ENCODE data around the gene VEZT. TPM values are rescaled to one million over a fixed set of nuclear protein-coding genes. Genes with fewer than 3 reads are reported as not detected.
A peak's percentile ranks its signal among the peaks of the same experiment; 100 is the strongest.

The VEZT gene
- total RNA-seq, 2 experiments from 2014 or later = 36.9 to 52.3 TPM

GRCh38 chr12:95205016-95205624 is 12.5 kb upstream of the VEZT start:
- H3K27ac Mint-ChIP-seq = no peak overlapping the region
- H3K36me3 Mint-ChIP-seq = no peaks in the 10 kb centered on the region
- no peak overlapping the region for H3K4me3 Mint-ChIP-seq
- ATAC-seq = no peak
- H3K27me3 Mint-ChIP-seq = peaks cover 3% of the 10 kb centered on the region
- no peaks in the 10 kb centered on the region for H3K4me1 Mint-ChIP-seq
- DNase-seq = no peak
- CTCF ChIA-PET = no interaction called here
- no peaks in the 10 kb centered on the region for H3K9me3 Mint-ChIP-seq (ENCODE audit: low read depth)

- ATAC-seq (no peak), DNase-seq (no peak)
- Mint-ChIP-seq H3K9me3 (ENCODE audit: low read depth) (no peaks in the 10 kb centered on the region), H3K4me1 (no peaks in the 10 kb centered on the region), H3K27ac (no peak overlapping the region), H3K36me3 (no peaks in the 10 kb centered on the region), H3K27me3 (peaks cover 7% of the 10 kb centered on the region), H3K4me3 (no peak overlapping the region)
- CTCF ChIA-PET = no interaction called here
Observed at GRCh38 chr12:95205685-95206084, 11.9 kb upstream of the VEZT start.

- no peaks in the 10 kb centered on the region for H3K9me3 Mint-ChIP-seq (ENCODE audit: low read depth)
- no peaks in the 10 kb centered on the region for H3K4me1 Mint-ChIP-seq
- CTCF ChIA-PET = no interaction called here
- no peak overlapping the region for H3K4me3 Mint-ChIP-seq
- DNase-seq = no peak
- no peak overlapping the region for H3K27ac Mint-ChIP-seq
- ATAC-seq = no peak
- H3K27me3 Mint-ChIP-seq = peaks cover 10% of the 10 kb centered on the region
- no peaks in the 10 kb centered on the region for H3K36me3 Mint-ChIP-seq
Observed at GRCh38 chr12:95206916-95207315, 10.7 kb upstream of the VEZT start.

- no peak for ATAC-seq
- Mint-ChIP-seq H3K27ac (no peak overlapping the region), H3K27me3 (peaks cover 10% of the 10 kb centered on the region), H3K4me1 (no peaks in the 10 kb centered on the region), H3K4me3 (no peak overlapping the region), H3K36me3 (no peaks in the 10 kb centered on the region), H3K9me3 (ENCODE audit: low read depth) (no peaks in the 10 kb centered on the region)
- CTCF ChIA-PET = no interaction called here
- DNase-seq = no peak
Observed at GRCh38 chr12:95207407-95207806, 10.2 kb upstream of the VEZT start.

GRCh38 chr12:95208678-95209077 is 8.9 kb upstream of the VEZT start:
- DNase-seq = no peak
- Mint-ChIP-seq H3K4me3 (no peak overlapping the region), H3K27me3 (peaks cover 10% of the 10 kb centered on the region), H3K27ac (no peak overlapping the region), H3K36me3 (no peaks in the 10 kb centered on the region), H3K9me3 (ENCODE audit: low read depth) (no peaks in the 10 kb centered on the region), H3K4me1 (no peaks in the 10 kb centered on the region)
- ATAC-seq = no peak
- CTCF ChIA-PET = interaction anchor here (0.9 to 1.4 kb wide), 2 partner anchors 8 to 92 kb away, joined by 3 to 4 read pairs; partner anchors contain the start of genes FGD6 and VEZT

- H3K36me3 Mint-ChIP-seq = peaks cover under 1% of the 10 kb centered on the region
- CTCF ChIA-PET = interaction anchor here (2.2 to 3.2 kb wide), 2 partner anchors 140 to 322 kb away, joined by 6 to 10 read pairs; partner anchors contain the start of gene NR2C1
- H3K27me3 Mint-ChIP-seq = peaks cover 16% of the 10 kb centered on the region
- ATAC-seq = no peak
- no peak overlapping the region for H3K4me3 Mint-ChIP-seq
- no peak overlapping the region for H3K27ac Mint-ChIP-seq
- H3K9me3 Mint-ChIP-seq (ENCODE audit: low read depth) = no peaks in the 10 kb centered on the region
- H3K4me1 Mint-ChIP-seq = peaks cover 8% of the 10 kb centered on the region
- no peak for DNase-seq
Observed at GRCh38 chr12:95212586-95212985, 5.0 kb upstream of the VEZT start.

GRCh38 chr12:95213119-95213518 is 4.5 kb upstream of the VEZT start:
- peaks cover 8% of the 10 kb centered on the region for H3K4me1 Mint-ChIP-seq
- no peak overlapping the region for H3K4me3 Mint-ChIP-seq
- CTCF ChIA-PET = interaction anchor here (2.2 to 3.2 kb wide), 2 partner anchors 140 to 321 kb away, joined by 6 to 10 read pairs; partner anchors contain the start of gene NR2C1
- ATAC-seq (no peak), DNase-seq (no peak)
- peaks cover 16% of the 10 kb centered on the region for H3K27me3 Mint-ChIP-seq
- H3K36me3 Mint-ChIP-seq = peaks cover 1% of the 10 kb centered on the region
- no peaks in the 10 kb centered on the region for H3K9me3 Mint-ChIP-seq (ENCODE audit: low read depth)
- no peak overlapping the region for H3K27ac Mint-ChIP-seq

GRCh38 chr12:95213928-95214327 is 3.7 kb upstream of the VEZT start:
- Mint-ChIP-seq H3K27me3 (peaks cover 16% of the 10 kb centered on the region), H3K4me1 (peaks cover 12% of the 10 kb centered on the region), H3K4me3 (no peak overlapping the region), H3K9me3 (ENCODE audit: low read depth) (no peaks in the 10 kb centered on the region), H3K36me3 (peaks cover 3% of the 10 kb centered on the region), H3K27ac (no peak overlapping the region)
- CTCF ChIA-PET = interaction anchor here (2.2 to 3.2 kb wide), 2 partner anchors 141 to 321 kb away, joined by 6 to 10 read pairs; partner anchors contain the start of gene NR2C1
- DNase-seq (no peak), ATAC-seq (no peak)

GRCh38 chr12:95214466-95214865 is 3.1 kb upstream of the VEZT start:
- ATAC-seq = no peak
- DNase-seq = no peak
- peaks cover 17% of the 10 kb centered on the region for H3K4me1 Mint-ChIP-seq
- H3K9me3 Mint-ChIP-seq (ENCODE audit: low read depth) = no peaks in the 10 kb centered on the region
- H3K27me3 Mint-ChIP-seq = peaks cover 16% of the 10 kb centered on the region
- no peak overlapping the region for H3K4me3 Mint-ChIP-seq
- peaks cover 3% of the 10 kb centered on the region for H3K36me3 Mint-ChIP-seq
- CTCF ChIA-PET = interaction anchor here (2.2 to 3.2 kb wide), 2 partner anchors 142 to 320 kb away, joined by 6 to 10 read pairs; partner anchors contain the start of gene NR2C1
- H3K27ac Mint-ChIP-seq = no peak overlapping the region

GRCh38 chr12:95215949-95216348 is 1.7 kb upstream of the VEZT start:
- ATAC-seq = no peak
- H3K4me1 Mint-ChIP-seq = peaks cover 26% of the 10 kb centered on the region
- peaks cover 6% of the 10 kb centered on the region for H3K27me3 Mint-ChIP-seq

GRCh38 chr12:95216711-95217376 is 763 bp upstream of the VEZT start:
- H3K27ac Mint-ChIP-seq = peak overlapping the region; percentile 85
- CTCF ChIA-PET = interaction anchor here (0.8 to 2.2 kb wide), 13 partner anchors 9 to 782 kb away, joined by 3 to 16 read pairs (median 4); partner anchors contain the start of genes METAP2 and NR2C1
- H3K36me3 Mint-ChIP-seq = peaks cover 6% of the 10 kb centered on the region
- H3K27me3 Mint-ChIP-seq = peaks cover 5% of the 10 kb centered on the region
- H3K4me3 Mint-ChIP-seq = peak overlapping the region; percentile 93
- ATAC-seq (peak; percentile 17), DNase-seq (no peak)
- no peaks in the 10 kb centered on the region for H3K9me3 Mint-ChIP-seq (ENCODE audit: low read depth)
- peaks cover 26% of the 10 kb centered on the region for H3K4me1 Mint-ChIP-seq

More at GRCh38 chr12:95215949-95216348, 1.7 kb upstream of the VEZT start:
- DNase-seq = no peak
- H3K9me3 Mint-ChIP-seq (ENCODE audit: low read depth) = no peaks in the 10 kb centered on the region
- peaks cover 4% of the 10 kb centered on the region for H3K36me3 Mint-ChIP-seq
- H3K27ac Mint-ChIP-seq = no peak overlapping the region
- CTCF ChIA-PET = interaction anchor here (2.2 kb wide), 1 partner anchor 99 kb away, joined by 16 read pairs; no protein-coding TSS in a partner anchor
- H3K4me3 Mint-ChIP-seq = peak overlapping the region; percentile 7

- peak overlapping the region; percentile 95 for H3K27ac Mint-ChIP-seq
- H3K36me3 Mint-ChIP-seq = peaks cover 8% of the 10 kb centered on the region
- H3K9me3 Mint-ChIP-seq (ENCODE audit: low read depth) = no peaks in the 10 kb centered on the region
- peak overlapping the region; percentile 93 for H3K4me3 Mint-ChIP-seq
- CTCF ChIA-PET = interaction anchor here (0.8 to 2.2 kb wide), 7 partner anchors 59 to 316 kb away, joined by 3 to 16 read pairs (median 4); partner anchors contain the start of genes METAP2 and NR2C1
- DNase-seq = peak; percentile 72
- peaks cover 5% of the 10 kb centered on the region for H3K27me3 Mint-ChIP-seq
- H3K4me1 Mint-ChIP-seq = peaks cover 28% of the 10 kb centered on the region
- ATAC-seq = peak; percentile 14
Observed at GRCh38 chr12:95218150-95219133, 835 bp downstream of the VEZT start.

GRCh38 chr12:95220190-95220589 is 2.6 kb downstream of the VEZT start:
- H3K4me1 Mint-ChIP-seq = peaks cover 33% of the 10 kb centered on the region
- no peak overlapping the region for H3K27ac Mint-ChIP-seq
- no peaks in the 10 kb centered on the region for H3K9me3 Mint-ChIP-seq (ENCODE audit: low read depth)
- ATAC-seq (no peak), DNase-seq (no peak)
- H3K4me3 Mint-ChIP-seq = no peak overlapping the region
- peaks cover 5% of the 10 kb centered on the region for H3K27me3 Mint-ChIP-seq
- peaks cover 22% of the 10 kb centered on the region for H3K36me3 Mint-ChIP-seq
- CTCF ChIA-PET = interaction anchor here (1.1 kb wide), 1 partner anchor 147 kb away, joined by 3 read pairs; the partner anchor contains the start of gene NR2C1

Measured in activated CD8-positive, alpha-beta memory T cell treated with anti-CD3 and anti-CD28 coated beads, Interleukin-2, amount 10 ng/mL, durations not matched to agents 7 days and 5 days (primary cell).